Panc1 (cell line): ENCODE measurements around the gene CRY2. TPM values are rescaled to one million over a fixed set of nuclear protein-coding genes. Genes with fewer than 3 reads are reported as not detected.

Experiments used
- ATAC-seq: fragments of 200-7000 bp; cut with Tn5 transposase; 2 replicates; pipeline ENCODE4 v1.9.1; 2020; ENCODE audit warnings: mild to moderate bottlenecking, moderate library complexity
- BruUV-seq: library from RNA; stranded (reverse); fragments of 400-500 nt; replicated peaks from 2 replicates; lab custom pipeline; 2021; lab: Mats Ljungman, UMichigan
- CTCF ChIA-PET: fragments of 300-600 bp; sonication (Branson Sonifier 250); formaldehyde crosslinking; loops from one replicate; lab custom pipeline; 2022; ENCODE audit warnings: antibody characterized with exemption; lab: Charles Lee
- POLR2A ChIA-PET: fragments of 300-600 bp; sonication (Branson Sonifier 250); formaldehyde crosslinking; loops from one replicate; lab custom pipeline; 2022; ENCODE audit warnings: antibody characterized with exemption; lab: Charles Lee
- DNase-seq: peaks from one replicate; pipeline ENCODE4 v3.0.0-alpha.2; 2010; ENCODE audit warnings: low read depth, low spot score
- H3K27ac ChIP-seq: 2 replicates; pipeline ENCODE4 v1.5.1; 2011; ENCODE audit warnings: mild to moderate bottlenecking, low read length, inconsistent platforms
- H3K27me3 ChIP-seq: fragments of 200-500 bp; sonication (Bioruptor generic); 2 replicates; pipeline ENCODE4 v1.6.0; 2014; ENCODE audit warnings: low read length, inconsistent platforms; ENCODE audit not compliant: control insufficient read depth, insufficient read depth
- H3K36me3 ChIP-seq: fragments of 200-500 bp; sonication (Bioruptor generic); 2 replicates; pipeline ENCODE4 v1.5.1; 2014; ENCODE audit warnings: inconsistent platforms, mild to moderate bottlenecking, low read length, moderate library complexity; ENCODE audit not compliant: control insufficient read depth, insufficient read depth
- H3K4me1 ChIP-seq: 2 replicates; pipeline ENCODE4 v1.5.1; 2011; ENCODE audit warnings: inconsistent platforms, mild to moderate bottlenecking, low read length, moderate library complexity; ENCODE audit not compliant: control insufficient read depth, insufficient read depth
- H3K4me3 ChIP-seq, 2 experiments: 2 replicates each; pipeline ENCODE4 v1.5.1; 2011 to 2012; ENCODE audit warnings: low read depth in 2 of 2, low read length in 2 of 2, mild to moderate bottlenecking in 2 of 2, inconsistent platforms in 1 of 2, moderate library complexity in 1 of 2
- H3K9me3 ChIP-seq: fragments of 200-500 bp; sonication (Bioruptor generic); 2 replicates; pipeline ENCODE4 v1.5.1; 2014; ENCODE audit warnings: low read depth, mild to moderate bottlenecking, inconsistent platforms, low read length, moderate library complexity; ENCODE audit not compliant: control insufficient read depth, insufficient read depth
- POLR2AphosphoS5 ChIP-seq: IDR thresholded peaks from 2 replicates; pipeline ENCODE4 v1.6.1; 2012; ENCODE audit warnings: mild to moderate bottlenecking, low read depth, low read length, moderate library complexity
- SIN3A ChIP-seq: IDR thresholded peaks from 2 replicates; pipeline ENCODE4 v1.6.1; 2012; ENCODE audit warnings: low read depth, mild to moderate bottlenecking, low read length, moderate library complexity, borderline replicate concordance; ENCODE audit not compliant: insufficient read depth
- TCF7L2 ChIP-seq: IDR thresholded peaks from 2 replicates; pipeline ENCODE4 v1.6.1; 2011; ENCODE audit warnings: mild to moderate bottlenecking, low read depth, low read length, inconsistent platforms
- in situ Hi-C: cut with HindIII; loops from 2 replicates; pipeline ENCODE4 v1.10.0; 2016; ENCODE audit warnings: low sequenced_read_pairs, low pct_unique_long_range_greater_than_20kb
- intact Hi-C: fragments of 100-400 bp; cut with micrococcal nuclease; formaldehyde crosslinking; loops from one replicate; pipeline ENCODE4 v1.10.0; 2022; ENCODE audit not compliant: unreplicated experiment
- total RNA-seq: library from RNA; stranded (reverse); gene quantifications from one replicate; pipeline ENCODE4 v1.2.1, GENCODE V29; 2021; ENCODE audit not compliant: unreplicated experiment
- TF ChIP-seq, protein P1 (sequence below): fragments of 450-650 bp; IDR thresholded peaks from 2 replicates; pipeline ENCODE4 v1.5.1; 2017; ENCODE audit warnings: mild to moderate bottlenecking
- TF ChIP-seq, protein P2 (sequence below), 2 experiments: IDR thresholded peaks; 2 replicates each; pipeline ENCODE4 v1.6.1; 2011 to 2012; ENCODE audit warnings: low read depth in 2 of 2, control low read depth in 1 of 2, low read length in 1 of 2, mild to moderate bottlenecking in 1 of 2, moderate library complexity in 1 of 2; ENCODE audit not compliant: insufficient read depth in 1 of 2

CRY2 gene
- total RNA-seq, 1 experiment from 2014 or later: 14.6 TPM

DNA sequence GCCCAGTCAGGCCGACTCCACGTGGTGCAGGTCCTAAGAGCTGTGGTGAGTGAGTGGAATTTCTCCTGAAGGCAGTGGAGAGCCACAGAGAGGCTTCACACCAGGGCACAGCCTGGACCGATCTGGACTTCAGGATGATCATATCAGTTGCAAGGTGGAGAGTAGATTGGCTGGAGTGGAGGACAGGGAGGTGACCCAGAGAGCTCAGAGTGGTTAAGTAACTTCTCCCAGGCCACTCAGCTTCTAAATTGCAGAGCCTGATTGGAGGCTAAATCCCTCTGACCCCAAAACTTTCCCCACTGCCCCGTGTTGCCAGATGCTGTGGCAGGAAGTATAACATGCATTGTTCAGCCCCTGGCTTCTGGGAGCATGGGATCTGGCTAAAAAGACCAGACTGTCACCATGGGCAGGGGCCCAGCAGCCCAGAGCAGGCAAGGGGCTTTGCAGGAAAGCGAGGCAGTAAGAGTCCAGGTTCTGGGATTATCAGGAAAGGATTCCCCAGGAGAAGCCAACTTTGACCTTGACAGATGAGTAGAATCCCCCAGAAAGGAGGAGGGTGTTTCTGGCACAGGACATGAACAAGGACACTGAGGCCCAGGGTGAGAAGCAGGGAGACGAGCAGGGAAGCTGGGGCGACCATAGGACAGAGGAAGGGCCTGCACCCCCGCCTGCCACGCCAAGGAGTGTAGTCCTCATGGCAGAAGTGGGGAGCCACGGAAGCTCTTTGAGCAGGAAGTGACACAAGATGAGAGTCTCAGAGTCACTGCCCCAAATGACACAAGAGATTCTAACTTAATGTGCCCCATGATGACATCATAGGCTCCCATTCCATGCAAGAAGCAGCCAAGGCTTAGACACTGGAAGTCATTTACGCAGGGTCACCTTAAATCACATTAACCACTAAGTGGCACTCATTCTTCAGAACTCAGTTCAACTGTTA, 37.5 kb upstream of the CRY2 start:
- intact Hi-C loops: no loop called here
- Histone ChIP-seq H3K36me3 (no peaks in the 10 kb centered on the region; the same call in 1 of the 2 replicates), H3K27me3 (no peaks in the 10 kb centered on the region), H3K4me3 (no peak overlapping the region), H3K4me1 (peaks cover 22% of the 10 kb centered on the region), H3K9me3 (no peaks in the 10 kb centered on the region), H3K27ac (no peak overlapping the region)
- CTCF ChIA-PET: no interaction called here
- BruUV-seq: no TSS peak
- no peak for ATAC-seq
- DNase-seq: no peak
- POLR2A ChIA-PET: no interaction called here
- TF ChIP-seq, protein P1, sequence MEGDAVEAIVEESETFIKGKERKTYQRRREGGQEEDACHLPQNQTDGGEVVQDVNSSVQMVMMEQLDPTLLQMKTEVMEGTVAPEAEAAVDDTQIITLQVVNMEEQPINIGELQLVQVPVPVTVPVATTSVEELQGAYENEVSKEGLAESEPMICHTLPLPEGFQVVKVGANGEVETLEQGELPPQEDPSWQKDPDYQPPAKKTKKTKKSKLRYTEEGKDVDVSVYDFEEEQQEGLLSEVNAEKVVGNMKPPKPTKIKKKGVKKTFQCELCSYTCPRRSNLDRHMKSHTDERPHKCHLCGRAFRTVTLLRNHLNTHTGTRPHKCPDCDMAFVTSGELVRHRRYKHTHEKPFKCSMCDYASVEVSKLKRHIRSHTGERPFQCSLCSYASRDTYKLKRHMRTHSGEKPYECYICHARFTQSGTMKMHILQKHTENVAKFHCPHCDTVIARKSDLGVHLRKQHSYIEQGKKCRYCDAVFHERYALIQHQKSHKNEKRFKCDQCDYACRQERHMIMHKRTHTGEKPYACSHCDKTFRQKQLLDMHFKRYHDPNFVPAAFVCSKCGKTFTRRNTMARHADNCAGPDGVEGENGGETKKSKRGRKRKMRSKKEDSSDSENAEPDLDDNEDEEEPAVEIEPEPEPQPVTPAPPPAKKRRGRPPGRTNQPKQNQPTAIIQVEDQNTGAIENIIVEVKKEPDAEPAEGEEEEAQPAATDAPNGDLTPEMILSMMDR: no peak
- TF ChIP-seq SIN3A: no peak
- TF ChIP-seq, protein P2, sequence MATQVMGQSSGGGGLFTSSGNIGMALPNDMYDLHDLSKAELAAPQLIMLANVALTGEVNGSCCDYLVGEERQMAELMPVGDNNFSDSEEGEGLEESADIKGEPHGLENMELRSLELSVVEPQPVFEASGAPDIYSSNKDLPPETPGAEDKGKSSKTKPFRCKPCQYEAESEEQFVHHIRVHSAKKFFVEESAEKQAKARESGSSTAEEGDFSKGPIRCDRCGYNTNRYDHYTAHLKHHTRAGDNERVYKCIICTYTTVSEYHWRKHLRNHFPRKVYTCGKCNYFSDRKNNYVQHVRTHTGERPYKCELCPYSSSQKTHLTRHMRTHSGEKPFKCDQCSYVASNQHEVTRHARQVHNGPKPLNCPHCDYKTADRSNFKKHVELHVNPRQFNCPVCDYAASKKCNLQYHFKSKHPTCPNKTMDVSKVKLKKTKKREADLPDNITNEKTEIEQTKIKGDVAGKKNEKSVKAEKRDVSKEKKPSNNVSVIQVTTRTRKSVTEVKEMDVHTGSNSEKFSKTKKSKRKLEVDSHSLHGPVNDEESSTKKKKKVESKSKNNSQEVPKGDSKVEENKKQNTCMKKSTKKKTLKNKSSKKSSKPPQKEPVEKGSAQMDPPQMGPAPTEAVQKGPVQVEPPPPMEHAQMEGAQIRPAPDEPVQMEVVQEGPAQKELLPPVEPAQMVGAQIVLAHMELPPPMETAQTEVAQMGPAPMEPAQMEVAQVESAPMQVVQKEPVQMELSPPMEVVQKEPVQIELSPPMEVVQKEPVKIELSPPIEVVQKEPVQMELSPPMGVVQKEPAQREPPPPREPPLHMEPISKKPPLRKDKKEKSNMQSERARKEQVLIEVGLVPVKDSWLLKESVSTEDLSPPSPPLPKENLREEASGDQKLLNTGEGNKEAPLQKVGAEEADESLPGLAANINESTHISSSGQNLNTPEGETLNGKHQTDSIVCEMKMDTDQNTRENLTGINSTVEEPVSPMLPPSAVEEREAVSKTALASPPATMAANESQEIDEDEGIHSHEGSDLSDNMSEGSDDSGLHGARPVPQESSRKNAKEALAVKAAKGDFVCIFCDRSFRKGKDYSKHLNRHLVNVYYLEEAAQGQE (IDR thresholded peaks at IDR 0.05; ENCODE audit: insufficient read depth in 1 of 2, low read depth in 2 of 2, low read length in 1 of 2): no peak
- TF ChIP-seq POLR2AphosphoS5: no peak
- TF ChIP-seq TCF7L2: no peak
- in situ Hi-C loops: no loop called here

DNA sequence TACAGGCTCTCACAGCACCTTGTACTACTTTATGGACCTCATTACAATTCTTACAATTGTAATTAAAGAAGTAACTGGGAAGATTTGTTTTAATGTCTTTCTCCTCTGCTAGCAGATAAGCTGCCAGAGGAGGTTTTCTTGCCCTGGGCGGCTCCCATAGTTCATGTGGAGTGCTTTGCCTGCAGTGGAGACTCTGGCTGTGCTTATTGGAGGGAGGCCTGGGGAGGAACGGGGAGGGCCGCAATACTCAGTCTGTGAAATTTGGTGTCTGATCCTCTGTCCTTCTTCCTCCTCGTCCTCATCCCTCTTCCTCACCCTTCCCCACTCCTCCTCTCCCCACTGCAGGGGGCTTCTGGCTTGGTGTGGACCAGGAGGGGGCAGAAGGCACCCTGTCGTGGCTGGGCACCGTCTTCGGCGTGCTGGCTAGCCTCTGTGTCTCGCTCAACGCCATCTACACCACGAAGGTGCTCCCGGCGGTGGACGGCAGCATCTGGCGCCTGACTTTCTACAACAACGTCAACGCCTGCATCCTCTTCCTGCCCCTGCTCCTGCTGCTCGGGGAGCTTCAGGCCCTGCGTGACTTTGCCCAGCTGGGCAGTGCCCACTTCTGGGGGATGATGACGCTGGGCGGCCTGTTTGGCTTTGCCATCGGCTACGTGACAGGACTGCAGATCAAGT, 36.7 kb upstream of the CRY2 start:
- no peak overlapping the region for H3K27ac ChIP-seq
- no peak overlapping the region for H3K4me3 ChIP-seq
- intact Hi-C loops: no loop called here
- H3K27me3 ChIP-seq: no peaks in the 10 kb centered on the region
- H3K36me3 ChIP-seq: no peaks in the 10 kb centered on the region
- ChIA-PET CTCF (no interaction called here), POLR2A (no interaction called here)
- H3K9me3 ChIP-seq: no peaks in the 10 kb centered on the region
- DNase-seq: no peak
- no TSS peak for BruUV-seq
- H3K4me1 ChIP-seq: peaks cover 21% of the 10 kb centered on the region
- TF ChIP-seq, protein P2 (IDR thresholded peaks at IDR 0.05; ENCODE audit: insufficient read depth in 1 of 2, low read depth in 2 of 2, low read length in 1 of 2): no peak
- ATAC-seq: no peak
- in situ Hi-C loops: no loop called here
